Epithelial cell of proximal tubule (primary cell): ENCODE data around the gene OR8U1. TPM values are rescaled to one million over a fixed set of nuclear protein-coding genes. Genes with fewer than 3 reads are reported as not detected.

Experiments used
- DNase-seq: peaks from one replicate; pipeline ENCODE4 v3.0.0-alpha.2; 2011; ENCODE audit warnings: low read depth
- H3K4me3 ChIP-seq: 2 replicates; pipeline ENCODE4 v1.5.1; 2011; ENCODE audit warnings: low read depth, mild to moderate bottlenecking, low read length
- CTCF ChIP-seq: conservative IDR thresholded peaks from 2 replicates; pipeline ENCODE4 v1.5.1; 2012; ENCODE audit warnings: low read depth, mild to moderate bottlenecking, low read length
- total RNA-seq: library from RNA; depleted of rRNA; stranded (reverse); fragments of >200 nt; gene quantifications from 2 replicates; pipeline ENCODE4 v1.2.3, GENCODE V29; 2015

OR8U1 gene
- not detected in 2 replicates for total RNA-seq

GRCh38 chr11:56375324-56375723 lies at the start of gene OR8U1:
Gene OR8U1, plus strand, starts transcription at chr11:56375624. Its CDS starts 0 bp downstream, at chr11:56375624.
- DNase-seq, result no peak
- no peak for TF ChIP-seq CTCF
- H3K4me3 ChIP-seq, result no peak within 1 kb of the TSS

- DNase-seq, result no peak
- no peak overlapping the region for H3K4me3 ChIP-seq
- no peak for TF ChIP-seq CTCF
Observed at GRCh38 chr11:56331861-56332491, 43.4 kb upstream of the OR8U1 start.

GRCh38 chr11:56333156-56333555 lies 42.3 kb upstream of the OR8U1 start:
- no peak for TF ChIP-seq CTCF
- DNase-seq, result no peak
- H3K4me3 ChIP-seq, result no peak overlapping the region

- H3K4me3 ChIP-seq, result no peak overlapping the region
- no peak for DNase-seq
- TF ChIP-seq CTCF, result no peak
Observed at GRCh38 chr11:56340289-56340688, 35.1 kb upstream of the OR8U1 start.

- TF ChIP-seq CTCF, result no peak
- no peak for DNase-seq
Observed at GRCh38 chr11:56345739-56346138, 29.7 kb upstream of the OR8U1 start, which contains the start of gene OR8K1. Gene OR8K1, plus strand, starts transcription at chr11:56346039. Its CDS starts 0 bp downstream, at chr11:56346039.

GRCh38 chr11:56353991-56354390 lies 21.4 kb upstream of the OR8U1 start, which contains the start of gene OR8J1:
Gene OR8J1, plus strand, starts transcription at chr11:56354291. Its CDS starts 5,956 bp downstream, at chr11:56360247.
- DNase-seq, result no peak
- TF ChIP-seq CTCF, result no peak
- H3K4me3 ChIP-seq, result no peak within 1 kb of the TSS

More at GRCh38 chr11:56345739-56346138, 29.7 kb upstream of the OR8U1 start, which contains the start of gene OR8K1:
- no peak within 1 kb of the TSS for H3K4me3 ChIP-seq

GRCh38 chr11:56380120-56380519 lies 4.7 kb downstream of the OR8U1 start:
- no peak for TF ChIP-seq CTCF
- H3K4me3 ChIP-seq, result no peak overlapping the region
- no peak for DNase-seq
